Prostate gland (tissue), 2 donors: ENCODE measurements around the gene TSSK6. TPM values are rescaled to one million over a fixed set of nuclear protein-coding genes. Genes with fewer than 3 reads are reported as not detected.

Source experiments
- DNase-seq: peaks from one replicate; pipeline ENCODE4 v3.0.0-alpha.2; 2019; ENCODE audit warnings: low spot score
- H3K27ac ChIP-seq, 2 donors: fragments of 200-600 bp; sonication (generic); 2 replicates each; pipeline ENCODE4 v1.5.1; 2017 to 2019
- H3K27me3 ChIP-seq: fragments of 200-600 bp; sonication (generic); replicated peaks from 2 replicates; pipeline ENCODE4 v1.5.1; 2019; ENCODE audit not compliant: insufficient read depth
- H3K36me3 ChIP-seq, 2 donors: fragments of 200-600 bp; sonication (generic); 1 replicate in 1 of 2; 2 replicates in 1 of 2; pipeline versions ENCODE4 v1.5.1 to v1.8.1; 2017 to 2019
- H3K4me1 ChIP-seq: fragments of 200-600 bp; sonication (generic); replicated peaks from 2 replicates; pipeline ENCODE4 v1.5.1; 2019
- H3K4me3 ChIP-seq, 2 donors: fragments of 200-600 bp; sonication (generic); 2 replicates each; pipeline ENCODE4 v1.5.1; 2017 to 2019
- H3K9me3 ChIP-seq: fragments of 200-600 bp; sonication (generic); 2 replicates; pipeline ENCODE4 v1.5.1; 2017
- POLR2A ChIP-seq: fragments of 450-650 bp; IDR thresholded peaks from one replicate; pipeline ENCODE4 v1.6.1; 2016; ENCODE audit warnings: antibody characterized with exemption, mild to moderate bottlenecking
- POLR2AphosphoS5 ChIP-seq: sonication (generic); formaldehyde crosslinking; IDR thresholded peaks from one replicate; pipeline ENCODE4 v1.6.1; 2017; ENCODE audit warnings: antibody characterized with exemption
- WGBS: methylation state at CpG from one replicate; pipeline ENCODE4 v1.1.5; 2018; 5-methylcytosine and 5-hydroxymethylcytosine counted together
- intact Hi-C: fragments of 100-400 bp; cut with DNase I; formaldehyde crosslinking; loops from one replicate; pipeline ENCODE4 v1.14.2; 2022
- total RNA-seq, 2 donors: library from RNA; depleted of rRNA; stranded (reverse); fragments of >200 nt; gene quantifications; one replicate each; pipeline ENCODE4 v1.1.0, GENCODE V29; 2016
- TF ChIP-seq, protein P1 (sequence below), 4 experiments: fragments of 200-600 bp in 2 of 4; fragments of 450-650 bp in 2 of 4; sonication (generic) in 2 of 4; IDR thresholded peaks; 1 replicate in 3 of 4; 2 replicates in 1 of 4; pipeline ENCODE4 v1.5.1; 2016 to 2019; ENCODE audit warnings: antibody characterized with exemption in 4 of 4, mild to moderate bottlenecking in 2 of 4, moderate library complexity in 2 of 4

The TSSK6 gene
- total RNA-seq, 2 donors from 2014 or later = 7.3 to 22.3 TPM

DNA sequence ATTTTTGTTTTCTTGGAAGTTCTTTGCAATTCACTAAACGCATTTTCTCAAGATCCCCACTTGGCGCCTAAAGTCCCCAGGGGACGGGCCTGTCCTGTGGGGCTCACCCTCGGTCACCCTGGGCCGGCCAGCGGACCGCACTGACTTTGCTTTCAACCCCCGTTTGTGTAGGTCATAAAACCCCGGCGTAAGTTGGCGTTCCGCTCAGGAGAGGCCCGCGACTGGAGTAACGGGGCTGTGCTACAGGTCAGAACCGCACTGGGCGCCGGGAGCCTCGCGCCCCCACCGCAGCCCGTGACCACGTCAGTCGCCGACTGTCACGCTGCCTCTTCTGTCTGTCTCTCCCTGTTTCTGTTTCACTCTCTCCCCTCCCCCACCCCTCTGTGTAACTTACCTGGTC is 13.6 kb downstream of the TSSK6 start:
- 88% methylated on average over 26 of the region's 26 CpGs for WGBS
- peaks cover under 1 to 9% of the 10 kb centered on the region in 2 donors for H3K36me3 ChIP-seq
- no peak overlapping the region for H3K27ac ChIP-seq
- TF ChIP-seq, protein P1, sequence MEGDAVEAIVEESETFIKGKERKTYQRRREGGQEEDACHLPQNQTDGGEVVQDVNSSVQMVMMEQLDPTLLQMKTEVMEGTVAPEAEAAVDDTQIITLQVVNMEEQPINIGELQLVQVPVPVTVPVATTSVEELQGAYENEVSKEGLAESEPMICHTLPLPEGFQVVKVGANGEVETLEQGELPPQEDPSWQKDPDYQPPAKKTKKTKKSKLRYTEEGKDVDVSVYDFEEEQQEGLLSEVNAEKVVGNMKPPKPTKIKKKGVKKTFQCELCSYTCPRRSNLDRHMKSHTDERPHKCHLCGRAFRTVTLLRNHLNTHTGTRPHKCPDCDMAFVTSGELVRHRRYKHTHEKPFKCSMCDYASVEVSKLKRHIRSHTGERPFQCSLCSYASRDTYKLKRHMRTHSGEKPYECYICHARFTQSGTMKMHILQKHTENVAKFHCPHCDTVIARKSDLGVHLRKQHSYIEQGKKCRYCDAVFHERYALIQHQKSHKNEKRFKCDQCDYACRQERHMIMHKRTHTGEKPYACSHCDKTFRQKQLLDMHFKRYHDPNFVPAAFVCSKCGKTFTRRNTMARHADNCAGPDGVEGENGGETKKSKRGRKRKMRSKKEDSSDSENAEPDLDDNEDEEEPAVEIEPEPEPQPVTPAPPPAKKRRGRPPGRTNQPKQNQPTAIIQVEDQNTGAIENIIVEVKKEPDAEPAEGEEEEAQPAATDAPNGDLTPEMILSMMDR (IDR thresholded peaks at IDR 0.05) = no peak
- TF ChIP-seq POLR2AphosphoS5 = no peak
- no peak for TF ChIP-seq POLR2A
- H3K27me3 ChIP-seq = no peaks in the 10 kb centered on the region
- H3K4me1 ChIP-seq = no peaks in the 10 kb centered on the region
- H3K4me3 ChIP-seq = no peak overlapping the region
- intact Hi-C loops = no loop called here
- no peaks in the 10 kb centered on the region for H3K9me3 ChIP-seq
- DNase-seq = no peak

DNA sequence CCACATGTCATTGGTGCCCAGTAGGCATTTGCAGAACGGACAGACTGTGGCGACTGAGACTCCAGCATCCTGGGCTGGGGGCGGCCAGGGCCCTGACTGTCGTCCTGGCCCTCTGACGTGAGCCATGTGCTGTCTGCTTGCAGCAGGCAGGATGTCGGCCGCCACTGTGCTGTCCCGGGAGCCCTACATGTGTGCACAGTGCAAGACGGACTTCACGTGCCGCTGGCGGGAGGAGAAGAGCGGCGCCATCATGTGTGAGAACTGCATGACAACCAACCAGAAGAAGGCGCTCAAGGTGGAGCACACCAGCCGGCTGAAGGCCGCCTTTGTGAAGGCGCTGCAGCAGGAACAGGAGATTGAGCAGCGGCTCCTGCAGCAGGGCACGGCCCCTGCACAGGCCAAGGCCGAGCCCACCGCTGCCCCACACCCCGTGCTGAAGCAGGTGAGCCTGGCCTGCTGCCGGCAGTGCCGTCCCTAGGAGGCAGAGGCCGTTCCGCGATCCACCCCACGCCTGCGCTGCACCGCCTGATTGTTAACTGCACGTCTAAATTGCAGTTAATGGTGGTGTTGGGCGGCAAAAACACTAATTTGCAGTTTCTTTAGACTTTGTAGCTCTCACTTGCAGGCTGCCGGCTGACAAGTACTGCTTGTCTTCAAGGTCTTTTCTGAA is 14.2 kb downstream of the TSSK6 start:
- intact Hi-C loops = no loop called here
- H3K36me3 ChIP-seq = peaks cover 7 to 9% of the 10 kb centered on the region in 2 donors
- H3K4me1 ChIP-seq = no peaks in the 10 kb centered on the region
- no peak for TF ChIP-seq POLR2AphosphoS5
- TF ChIP-seq POLR2A = no peak
- TF ChIP-seq, protein P1 (IDR thresholded peaks at IDR 0.05) = no peak
- H3K9me3 ChIP-seq = no peaks in the 10 kb centered on the region
- no peak overlapping the region for H3K4me3 ChIP-seq
- no peak overlapping the region for H3K27ac ChIP-seq
- no peaks in the 10 kb centered on the region for H3K27me3 ChIP-seq
- DNase-seq = no peak
- WGBS = 88% methylated on average over 27 of the region's 34 CpGs

DNA sequence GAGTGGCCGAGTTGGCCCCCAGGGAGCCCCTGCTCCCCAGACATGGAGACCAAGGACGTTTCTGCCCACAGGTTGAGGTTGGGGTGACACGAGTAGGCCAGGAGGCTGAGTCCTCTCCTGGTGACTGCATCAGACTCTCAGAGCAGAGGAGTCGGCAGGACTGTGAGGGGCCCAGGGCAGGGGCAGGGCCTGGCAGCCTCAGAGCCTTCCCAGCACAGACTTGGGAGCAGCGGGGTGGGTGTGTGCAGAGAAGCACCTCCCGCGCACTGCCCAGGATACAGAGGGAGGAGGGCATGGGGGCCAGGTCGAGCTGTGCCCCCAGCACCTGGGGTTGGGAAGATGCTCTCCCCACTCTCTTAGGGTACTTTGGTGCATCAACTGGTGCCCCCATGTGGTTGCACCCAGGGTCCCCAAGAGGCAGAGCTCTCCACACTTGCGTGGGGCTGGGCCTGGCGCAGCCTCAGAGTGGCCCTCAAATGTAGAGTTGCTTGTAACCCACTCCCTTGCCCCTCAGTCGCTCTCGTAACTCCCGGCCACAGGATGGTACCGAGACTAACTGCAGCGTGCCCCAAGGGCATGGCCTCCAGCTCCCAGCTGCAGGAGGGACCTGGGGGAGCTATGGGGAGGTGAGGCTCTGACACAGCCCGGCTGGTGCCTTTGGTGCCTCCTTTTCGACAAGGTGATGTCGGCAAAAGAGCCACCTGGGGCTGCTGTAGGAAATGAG is 15.9 kb downstream of the TSSK6 start:
- WGBS = 79% methylated on average over 18 of the region's 18 CpGs
- intact Hi-C loops = no loop called here
- no peaks in the 10 kb centered on the region for H3K4me1 ChIP-seq

DNA sequence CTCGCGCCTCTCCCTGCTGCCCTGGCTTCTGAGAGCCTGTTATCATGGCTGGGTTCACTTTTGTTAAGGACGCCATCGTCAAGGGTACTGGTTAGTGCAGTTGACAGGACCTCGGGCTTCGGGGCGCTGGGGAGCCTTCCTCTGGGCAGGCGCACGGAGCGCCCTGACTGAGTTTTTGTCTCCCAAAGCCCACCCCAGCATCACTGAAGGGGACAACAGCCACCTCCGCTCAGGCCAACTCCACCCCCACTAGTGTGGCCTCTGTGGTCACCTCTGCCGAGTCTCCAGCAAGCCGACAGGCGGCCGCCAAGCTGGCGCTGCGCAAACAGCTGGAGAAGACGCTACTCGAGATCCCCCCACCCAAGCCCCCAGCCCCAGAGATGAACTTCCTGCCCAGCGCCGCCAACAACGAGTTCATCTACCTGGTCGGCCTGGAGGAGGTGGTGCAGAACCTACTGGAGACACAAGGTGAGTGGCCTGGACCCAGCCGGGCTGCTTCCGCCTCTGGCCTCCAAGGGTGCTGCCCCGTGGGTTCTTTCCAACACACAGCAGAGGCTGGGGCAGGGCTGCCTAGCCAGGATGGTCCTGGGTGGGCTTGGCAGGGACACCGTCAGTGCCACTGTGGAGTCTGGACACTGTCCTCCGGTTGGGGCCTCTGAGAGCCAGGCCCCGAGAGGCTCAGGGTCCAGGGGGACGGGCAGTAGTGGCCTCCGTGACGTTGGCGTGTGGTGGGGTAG is 16.9 kb downstream of the TSSK6 start:
- intact Hi-C loops = no loop called here
- no peaks in the 10 kb centered on the region for H3K27me3 ChIP-seq

More for the DNA sequence above, 15.9 kb downstream of the TSSK6 start:
- TF ChIP-seq POLR2A (no peak), POLR2AphosphoS5 (no peak)
- Histone ChIP-seq H3K4me3 (no peak overlapping the region), H3K9me3 (no peaks in the 10 kb centered on the region), H3K27ac (no peak overlapping the region), H3K27me3 (no peaks in the 10 kb centered on the region), H3K36me3 (peaks cover 6 to 12% of the 10 kb centered on the region in 2 donors)
- no peak for DNase-seq

More for the DNA sequence above, 16.9 kb downstream of the TSSK6 start:
- Histone ChIP-seq H3K9me3 (no peaks in the 10 kb centered on the region), H3K36me3 (peaks cover 6 to 12% of the 10 kb centered on the region in 2 donors), H3K4me1 (no peaks in the 10 kb centered on the region), H3K27ac (no peak overlapping the region), H3K4me3 (no peak overlapping the region)
- 92% methylated on average over 31 of the region's 33 CpGs for WGBS
- TF ChIP-seq POLR2AphosphoS5 = no peak
- TF ChIP-seq POLR2A = no peak
- TF ChIP-seq, protein P1 (IDR thresholded peaks at IDR 0.05) = no peak
- DNase-seq = no peak
